Measurements from ENCODE around the gene CCL24.
"Not testable (repeated sequence)": the region's sequence is repeated elsewhere in the genome, so short reads cannot be mapped to it uniquely, and the experiment has no call there.

Gene CCL24

DNA sequence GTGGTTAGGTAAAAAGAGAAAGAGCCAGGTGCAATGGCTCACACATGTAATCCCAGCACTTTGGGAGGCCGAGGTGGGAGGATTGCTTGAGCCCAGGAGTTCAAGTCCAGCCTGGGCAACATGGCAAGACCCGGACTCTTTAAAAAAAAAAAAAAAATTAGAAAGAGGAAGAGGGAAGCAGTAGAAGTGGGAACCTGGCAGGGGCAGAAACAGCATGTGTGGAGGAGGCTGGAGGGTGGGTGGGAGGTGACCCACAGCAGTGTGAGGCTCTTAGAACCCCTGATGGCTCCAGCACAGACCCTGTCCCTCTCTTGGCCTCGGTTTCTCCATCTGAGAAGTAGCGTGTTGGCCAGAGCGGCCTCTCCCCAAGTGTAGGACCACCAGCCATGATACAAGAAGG, 4.9 kb upstream of the CCL24 start:
- no peak for DNase-seq

DNA sequence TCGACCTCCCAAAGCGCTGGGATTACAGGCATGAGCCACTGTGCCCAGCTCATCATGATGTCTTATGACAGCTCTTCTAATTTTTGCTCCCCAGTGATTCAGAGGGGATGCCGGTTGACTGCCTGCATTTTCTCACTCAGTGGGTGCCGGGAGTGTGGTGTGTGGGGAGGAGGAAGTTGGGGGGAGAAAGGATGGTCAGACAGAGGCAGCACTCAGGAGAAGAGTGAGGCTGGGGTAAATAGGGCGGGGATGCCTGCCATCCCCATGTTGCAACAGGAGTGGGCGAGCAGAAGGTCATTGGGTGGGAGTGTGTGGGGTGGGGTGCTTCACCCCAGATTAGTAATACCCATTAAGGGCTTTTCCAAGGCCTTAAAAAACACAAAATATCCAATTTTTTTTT, 3.5 kb upstream of the CCL24 start:
- DNase-seq, result no peak

DNA sequence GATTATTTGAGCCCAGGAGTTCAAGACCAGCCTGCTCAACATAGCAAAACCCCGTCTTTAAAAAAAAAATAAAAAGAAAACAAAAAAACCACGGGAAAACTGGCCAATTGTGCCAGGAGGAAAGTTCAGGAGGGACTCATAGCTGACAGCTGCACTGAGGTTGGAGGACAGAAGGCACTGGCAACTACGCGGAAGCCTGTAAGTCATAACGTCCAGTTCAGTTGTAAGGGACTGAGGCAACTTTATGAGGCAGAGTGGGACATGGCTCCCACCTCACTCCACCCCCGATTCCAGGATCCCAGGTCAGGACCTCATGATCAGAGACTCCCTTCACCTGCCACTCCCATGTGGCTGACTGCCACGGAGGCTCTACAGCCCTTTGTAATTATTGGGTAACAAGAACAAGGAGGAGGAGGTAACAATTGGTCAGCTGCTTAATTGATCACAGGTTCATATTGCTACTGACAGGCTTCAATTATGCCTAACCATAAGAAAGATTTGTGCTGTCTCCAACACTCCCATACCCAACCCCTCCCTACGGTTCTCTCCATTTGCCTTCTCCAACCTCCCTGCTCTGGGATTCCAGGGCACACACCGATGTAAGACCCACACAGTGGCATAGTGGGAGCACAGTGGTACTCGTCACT, 1.9 kb upstream of the CCL24 start:
- DNase-seq, result no peak

DNA sequence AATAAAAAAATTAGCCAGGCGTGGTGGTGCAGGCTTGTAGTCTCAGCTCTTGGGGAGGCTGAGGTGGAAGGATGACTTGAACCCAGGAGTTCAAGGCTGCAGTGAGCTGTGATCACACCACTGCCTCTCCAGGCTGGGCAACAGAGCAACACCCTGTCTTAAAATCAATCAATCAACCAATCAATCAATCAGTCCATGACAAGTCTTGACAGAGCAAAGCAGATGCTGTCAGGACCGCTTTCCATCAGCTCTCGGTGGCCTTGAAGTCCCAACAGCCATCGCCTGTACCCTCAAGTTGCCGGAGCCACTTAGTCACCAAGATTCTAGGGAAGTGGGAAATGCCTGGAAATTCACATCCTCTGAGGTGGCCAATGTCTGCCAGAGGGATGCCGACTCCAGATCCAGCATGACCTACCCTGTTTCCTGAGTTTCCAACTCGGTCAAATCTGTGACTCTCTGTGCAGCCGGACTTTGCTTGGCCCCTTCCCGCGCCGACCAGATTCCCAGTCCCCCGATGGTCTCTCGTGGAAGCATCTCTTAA, 871 bp upstream of the CCL24 start:
- DNase-seq, result peak; percentile 37

DNA sequence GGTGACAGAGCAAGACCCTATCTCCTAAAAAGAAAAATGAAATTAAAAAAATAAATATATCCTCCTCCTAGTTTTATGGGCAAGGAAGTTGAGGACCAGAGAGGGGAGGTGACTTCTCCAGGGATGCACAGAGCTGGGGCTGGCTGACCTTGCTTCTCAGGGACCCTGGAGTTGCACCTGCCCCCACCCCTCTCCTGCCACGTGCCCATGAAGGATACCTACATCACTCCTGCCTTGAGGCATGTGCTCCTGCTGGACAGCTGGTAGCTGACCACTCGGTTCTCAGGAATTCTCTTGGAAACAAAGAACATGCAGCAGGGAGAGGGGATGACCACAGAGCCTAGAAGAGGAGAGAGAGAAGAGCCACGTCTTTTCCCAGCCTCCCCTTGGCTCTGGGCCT, 522 bp downstream of the CCL24 start:
- DNase-seq, result peak; percentile 10

DNA sequence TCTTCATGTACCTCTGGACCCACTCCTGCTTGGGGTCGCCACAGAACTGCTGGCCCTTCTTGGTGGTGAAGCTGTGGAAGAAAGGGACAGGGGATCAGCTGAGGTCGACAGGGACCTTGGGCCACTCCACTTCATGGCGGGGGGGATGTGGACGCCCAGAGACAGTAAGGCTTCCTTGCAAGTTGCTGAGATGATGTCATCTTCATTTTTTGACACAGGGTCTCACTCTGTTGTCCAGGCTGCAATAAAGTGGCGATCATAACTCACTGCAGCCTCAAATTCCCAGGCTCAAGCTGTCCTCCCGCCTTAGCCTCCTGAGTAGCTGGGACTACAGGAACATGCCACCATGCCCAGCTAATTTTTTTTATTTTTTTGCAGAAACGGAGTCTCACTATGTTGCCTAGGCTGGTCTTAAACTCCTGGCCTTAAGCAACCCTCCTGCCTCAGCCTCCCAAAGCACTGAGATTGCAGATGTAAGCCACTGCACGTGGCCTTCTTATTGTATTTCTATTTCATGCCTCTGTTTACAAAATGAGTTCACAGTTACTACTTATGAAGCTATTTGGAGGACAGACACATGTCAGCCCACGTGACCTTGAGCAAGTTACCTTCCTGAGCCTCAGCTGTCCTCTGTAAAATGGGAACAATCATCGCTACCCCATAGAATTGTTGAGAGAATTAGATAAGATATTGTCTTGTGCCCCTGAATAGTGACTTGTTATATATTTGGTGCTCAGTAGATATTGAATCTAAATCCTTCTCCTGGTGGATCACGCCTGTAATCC, 1.5 kb downstream of the CCL24 start:
- DNase-seq, result no peak

DNA sequence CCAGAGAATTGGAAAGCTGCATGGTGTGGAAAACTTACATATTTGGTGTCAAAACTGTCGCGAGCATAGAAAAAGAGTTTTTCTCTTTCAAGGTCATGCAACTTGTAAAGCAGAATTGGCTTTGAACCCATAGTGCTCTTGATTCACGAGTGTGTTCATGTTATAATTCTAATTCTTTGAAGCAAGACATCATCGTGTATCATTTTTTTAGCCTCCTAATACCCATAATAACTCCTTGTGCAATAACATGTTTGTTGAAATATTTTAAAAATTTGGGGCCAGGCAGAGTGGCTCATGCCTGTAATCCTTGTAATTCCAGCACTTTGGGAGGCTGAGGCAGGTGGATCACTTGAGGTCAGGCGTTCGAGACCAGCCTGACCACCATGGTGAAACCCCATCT, 4.2 kb downstream of the CCL24 start:
- DNase-seq, result no peak

DNA sequence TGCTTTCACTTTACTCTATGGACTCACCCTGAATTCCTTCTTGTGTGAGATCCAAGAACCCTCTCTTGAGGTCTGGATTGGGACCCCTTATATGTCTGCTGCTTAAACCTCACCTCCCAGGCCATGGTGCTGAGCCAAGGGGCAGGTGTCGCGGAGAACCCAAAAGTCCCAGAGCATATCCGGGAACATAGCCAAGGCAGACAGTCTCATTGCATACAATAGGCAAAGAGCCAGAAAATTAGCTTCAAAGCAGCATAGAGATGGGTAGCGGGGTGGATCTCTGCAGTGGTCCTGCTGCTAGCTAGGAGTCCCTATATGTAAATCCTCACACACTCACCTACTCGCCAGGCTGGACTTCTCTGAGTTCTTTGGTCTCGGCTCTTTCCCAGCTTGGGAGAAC, 5.5 kb downstream of the CCL24 start:
- DNase-seq, result no peak

DNA sequence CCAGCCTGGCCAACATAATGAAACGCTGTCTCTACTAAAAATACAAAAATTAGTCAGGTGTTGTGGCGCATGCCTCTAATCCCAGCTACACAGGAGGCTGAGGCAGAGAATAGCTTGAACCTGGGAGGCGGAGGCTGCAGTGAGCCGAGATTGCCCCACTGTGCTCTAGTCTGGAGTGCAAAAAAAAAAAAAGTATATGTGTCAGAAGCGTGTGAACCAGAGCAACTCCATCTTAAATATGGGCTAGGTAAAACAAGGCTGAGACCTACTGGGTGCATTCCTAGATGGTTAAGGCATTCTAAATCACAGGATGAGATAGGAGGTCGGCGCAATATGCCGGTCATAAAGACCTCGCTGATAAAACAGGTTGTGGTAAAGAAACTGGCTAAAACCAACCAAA, 6.2 kb downstream of the CCL24 start:
- no peak for DNase-seq

DNA sequence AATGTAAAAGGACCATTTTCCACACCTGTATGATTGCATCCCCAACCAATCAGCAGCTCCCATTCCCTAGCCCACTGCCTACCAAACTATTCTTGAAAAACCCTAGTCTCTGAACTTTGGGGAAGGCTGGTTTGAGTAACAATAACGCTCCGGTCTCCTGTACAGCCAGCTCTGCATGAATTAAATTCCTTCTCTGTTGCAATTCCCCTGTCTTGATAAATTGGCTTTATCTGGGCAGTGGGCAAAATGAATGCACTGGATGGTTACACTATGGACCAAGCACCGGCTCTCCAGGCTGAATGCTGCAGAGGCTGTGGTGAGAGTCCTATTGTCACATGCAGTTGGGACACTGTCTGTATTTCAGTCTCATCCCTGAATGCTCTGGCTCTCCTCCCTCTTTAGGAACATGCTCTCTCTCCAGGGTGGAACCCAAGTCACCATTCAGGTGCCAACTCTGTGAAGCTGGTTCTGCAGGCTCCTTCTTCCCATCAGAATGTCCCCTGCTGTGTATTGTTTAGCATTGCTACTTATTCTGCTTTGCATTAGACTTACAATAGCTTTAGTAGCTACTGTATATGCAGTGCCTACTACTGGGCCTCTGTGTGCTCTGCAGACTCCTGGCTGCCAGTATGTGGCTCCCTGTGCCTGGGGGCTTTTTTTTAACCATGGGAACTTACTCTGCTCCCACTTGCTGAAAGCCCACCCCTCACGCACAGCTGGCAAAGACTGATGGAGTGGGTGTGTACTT, 6.9 kb downstream of the CCL24 start:
- DNase-seq, result no peak

DNA sequence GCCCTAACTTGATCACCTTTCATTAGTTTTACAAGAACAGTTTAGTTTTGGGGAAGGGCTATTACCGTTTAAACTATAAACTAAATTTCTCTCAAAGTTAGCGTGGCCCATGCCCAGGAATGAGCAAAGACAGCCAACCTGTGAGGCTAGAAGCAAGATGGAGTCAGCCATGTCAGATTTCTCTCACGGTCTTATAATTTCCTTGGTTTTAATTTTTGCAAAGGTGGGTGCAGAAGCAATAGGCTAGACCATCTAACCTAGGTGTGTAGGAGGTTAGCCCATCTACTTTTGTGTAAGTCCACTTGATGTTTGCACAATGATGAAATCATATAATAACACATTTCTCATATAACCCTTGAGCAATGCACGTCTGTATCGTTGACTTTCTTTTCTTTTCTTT, 8.9 kb downstream of the CCL24 start:
- no peak for DNase-seq

DNA sequence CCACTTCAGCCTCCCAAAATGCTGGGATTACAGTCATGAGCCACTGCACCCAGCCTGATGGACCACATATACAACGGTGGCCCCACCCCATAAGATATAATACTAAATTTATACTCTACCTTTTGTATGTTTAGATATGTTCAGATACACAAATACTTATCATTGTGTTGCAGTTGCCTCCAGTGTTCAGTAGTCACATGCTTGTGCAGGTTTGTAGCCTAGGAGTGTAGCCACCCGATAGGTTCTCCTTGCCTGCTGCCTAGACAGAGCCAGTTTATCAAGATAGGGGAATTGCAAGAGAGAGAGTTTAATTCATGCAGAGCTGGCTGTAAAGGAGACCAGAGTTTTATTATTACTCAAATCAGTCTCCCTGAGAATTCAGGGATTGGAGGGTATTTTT, 9.6 kb downstream of the CCL24 start:
- no peak for DNase-seq

DNA sequence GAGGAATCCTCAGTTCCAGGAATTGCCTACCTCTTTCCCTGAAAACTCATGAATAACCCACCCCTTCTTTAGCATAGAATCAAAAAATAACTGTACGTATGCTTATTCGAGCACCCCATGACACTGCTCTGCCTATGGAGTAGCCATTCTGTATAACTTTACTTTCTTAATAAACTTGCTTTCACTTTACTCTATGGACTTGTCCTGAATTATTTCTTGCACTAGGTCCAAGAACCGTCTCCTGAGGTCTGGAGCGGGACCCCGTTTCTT, 11.1 kb downstream of the CCL24 start:
- DNase-seq, result no peak

DNA sequence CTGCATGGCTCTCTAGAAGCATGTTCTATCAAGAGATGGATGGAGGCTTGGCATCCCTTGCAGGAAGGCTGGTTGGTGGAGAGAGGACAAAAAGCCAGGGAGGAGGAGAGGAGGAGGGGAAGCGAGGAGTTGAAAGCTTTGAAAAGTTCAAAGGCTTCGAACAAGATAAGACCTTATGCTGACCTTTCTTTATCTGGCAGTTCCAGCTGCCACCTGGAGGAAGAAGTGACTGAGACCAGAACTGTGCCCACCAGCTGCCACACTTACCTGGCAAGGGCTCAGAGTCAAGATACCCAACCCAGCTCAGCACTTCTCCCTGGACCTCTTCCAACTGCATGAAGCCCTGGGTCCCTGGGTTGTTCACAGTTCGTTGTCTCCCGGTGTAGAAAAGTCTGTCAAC, 14.8 kb downstream of the CCL24 start:
- no peak for DNase-seq

DNA sequence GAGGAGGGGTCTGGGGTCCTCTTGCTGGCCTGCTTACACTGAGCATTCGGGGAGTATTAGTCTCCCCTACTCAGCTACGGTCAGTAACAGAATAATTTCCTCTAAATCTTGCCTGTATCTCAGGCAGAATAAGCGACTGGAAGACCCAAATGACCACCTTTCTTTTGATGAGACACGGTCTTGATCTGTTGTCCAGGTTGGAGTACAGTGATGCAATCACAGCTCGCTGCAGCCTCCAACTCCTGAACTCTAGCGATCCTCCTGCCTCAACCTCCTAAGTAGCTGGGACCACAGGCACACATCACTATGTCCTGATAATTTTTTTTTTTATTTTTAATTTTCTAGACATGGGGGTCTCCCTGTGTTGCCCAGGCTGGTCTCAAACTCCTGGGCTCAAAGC, 17.2 kb downstream of the CCL24 start:
- DNase-seq, result no peak

DNA sequence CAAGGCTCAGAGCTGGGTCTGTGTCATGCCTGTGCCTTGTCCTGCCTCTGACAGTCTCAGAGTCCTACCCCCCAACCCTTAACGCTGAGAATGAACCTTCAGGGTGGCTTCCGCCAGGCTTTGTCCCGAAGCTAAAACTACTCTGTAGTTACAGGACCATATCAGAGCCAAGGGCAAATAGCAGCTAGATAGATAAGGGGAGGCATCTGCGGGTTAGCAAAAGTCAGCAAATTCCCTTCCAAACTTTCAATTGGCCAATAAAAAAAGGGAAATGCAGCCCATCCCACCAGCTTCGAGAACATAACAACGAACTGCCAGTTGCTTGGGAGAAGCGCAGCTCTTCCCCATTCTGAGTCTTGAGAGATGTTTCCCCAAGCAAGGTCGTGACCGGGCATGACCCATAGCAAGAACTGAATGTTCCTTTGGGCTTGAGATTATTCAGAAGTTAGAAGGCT, 17.7 kb downstream of the CCL24 start:
- no peak for DNase-seq

DNA sequence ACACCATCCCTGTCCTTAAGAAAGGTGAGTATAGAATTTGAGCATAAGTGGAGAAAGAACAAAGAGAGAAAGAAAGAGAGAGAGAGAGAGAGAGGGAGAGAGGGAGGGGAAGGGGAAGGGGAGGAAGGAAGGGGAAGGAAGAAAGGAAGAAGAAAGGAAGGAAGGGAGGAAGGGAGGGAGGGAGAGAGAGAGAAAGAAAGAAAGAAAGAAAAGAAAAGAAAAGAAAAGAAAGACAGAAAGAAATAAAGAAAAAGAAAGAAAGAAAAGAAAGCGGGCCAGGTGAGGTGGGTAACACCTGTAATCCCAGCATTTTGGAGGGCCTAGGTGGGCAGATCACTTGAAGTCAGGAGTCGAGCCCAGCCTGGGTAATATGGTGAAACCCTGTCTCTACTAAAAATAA, 19.9 kb downstream of the CCL24 start:
- DNase-seq, result no peak

DNA sequence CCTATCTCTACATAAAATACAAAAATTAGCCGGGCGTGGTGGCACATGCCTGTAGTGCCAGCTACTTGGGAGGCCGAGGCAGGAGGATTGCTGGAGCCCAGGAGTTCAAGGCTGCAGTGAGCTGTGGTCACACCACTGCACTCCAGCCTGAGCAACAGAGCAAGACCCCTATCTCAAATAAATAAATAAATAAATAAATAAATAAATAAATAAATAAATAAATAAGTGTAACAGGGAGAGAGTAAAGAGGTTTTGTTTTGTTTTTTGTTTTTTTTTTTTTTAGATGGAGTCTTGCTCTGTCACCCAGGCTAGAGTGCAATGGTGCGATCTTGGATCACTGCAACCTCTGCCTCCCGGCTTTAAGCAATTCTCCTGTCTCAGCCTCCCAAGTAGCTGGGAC, 21.0 kb downstream of the CCL24 start:
- not testable (repeated sequence) for DNase-seq

DNA sequence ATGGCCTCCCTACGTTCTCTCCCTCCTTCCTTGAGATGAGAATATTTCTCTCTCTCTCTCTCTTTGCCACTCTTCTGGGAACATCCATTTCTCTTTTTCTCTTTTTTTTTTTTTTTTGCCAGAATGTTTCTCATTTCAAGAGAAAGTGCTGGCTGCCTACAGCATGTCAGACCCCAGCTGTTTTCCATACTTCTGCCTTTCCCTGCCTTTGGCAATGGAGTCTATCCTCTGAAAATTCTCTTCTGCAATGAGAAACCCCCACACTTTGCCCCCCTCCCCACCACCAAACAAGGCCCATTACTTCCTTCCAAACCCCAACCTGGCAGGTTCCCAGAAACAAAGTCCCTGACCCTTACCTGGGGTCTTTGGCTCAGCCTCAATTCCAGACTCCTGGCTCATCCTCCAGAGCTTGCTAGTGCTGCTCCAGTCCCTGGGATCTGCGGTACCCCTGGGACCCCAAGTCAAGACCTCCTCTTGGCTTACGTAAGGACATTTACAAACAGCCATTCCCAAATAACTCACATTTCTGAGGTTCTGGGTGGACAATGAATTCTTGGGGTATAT, 24.2 kb downstream of the CCL24 start:
- DNase-seq, result no peak

DNA sequence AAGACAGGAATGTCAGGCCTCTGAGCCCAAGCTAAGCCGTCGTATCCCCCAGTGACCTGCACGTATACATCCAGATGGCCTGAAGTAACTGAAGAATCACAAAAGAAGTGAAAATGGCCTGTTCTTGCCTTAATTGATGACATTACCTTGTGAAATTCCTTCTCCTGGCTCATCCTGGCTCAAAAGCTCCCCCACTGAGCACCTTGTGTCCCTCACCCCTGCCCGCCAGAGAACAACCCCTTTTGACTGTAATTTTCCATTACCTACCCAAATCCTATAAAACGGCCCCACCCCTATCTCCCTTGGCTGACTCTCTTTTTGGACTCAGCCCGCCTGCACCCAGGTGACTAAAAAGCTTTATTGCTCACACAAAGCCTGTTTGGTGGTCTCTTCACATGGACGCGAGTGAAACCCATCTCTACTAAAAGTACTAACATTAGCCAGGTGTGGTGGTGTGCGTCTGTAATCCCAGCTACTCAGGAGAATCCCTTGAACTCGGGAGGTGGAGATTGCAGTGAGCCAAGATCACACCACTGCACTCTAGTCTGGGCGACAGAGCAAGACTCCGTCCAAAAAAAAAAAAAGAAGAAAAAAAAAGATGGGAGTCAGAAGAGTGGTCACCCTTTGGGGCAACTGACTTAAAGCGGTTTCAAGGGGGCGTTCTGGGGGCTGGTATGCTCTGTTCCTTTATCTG, 25.3 kb downstream of the CCL24 start:
- DNase-seq, result not testable (repeated sequence)

DNA sequence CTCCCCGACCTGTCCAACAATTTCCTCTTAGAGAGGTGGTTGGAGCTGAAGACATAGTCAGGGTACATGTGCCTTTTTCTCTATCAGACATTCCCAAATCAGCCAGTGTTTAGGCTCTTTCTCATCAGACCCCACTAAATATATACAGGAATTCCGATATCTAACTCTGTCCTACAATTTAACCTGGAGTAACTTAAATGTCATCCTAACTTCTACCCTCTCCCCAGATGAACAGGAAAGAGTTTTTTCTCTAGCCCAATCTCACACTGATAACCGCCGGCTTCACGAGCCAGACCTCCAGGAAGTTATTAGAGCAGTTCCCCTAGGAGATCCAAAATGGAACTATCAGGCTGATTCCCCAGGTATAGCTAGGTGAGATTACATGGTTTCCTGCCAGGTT, 30.5 kb downstream of the CCL24 start:
- DNase-seq, result not testable (repeated sequence)

DNA sequence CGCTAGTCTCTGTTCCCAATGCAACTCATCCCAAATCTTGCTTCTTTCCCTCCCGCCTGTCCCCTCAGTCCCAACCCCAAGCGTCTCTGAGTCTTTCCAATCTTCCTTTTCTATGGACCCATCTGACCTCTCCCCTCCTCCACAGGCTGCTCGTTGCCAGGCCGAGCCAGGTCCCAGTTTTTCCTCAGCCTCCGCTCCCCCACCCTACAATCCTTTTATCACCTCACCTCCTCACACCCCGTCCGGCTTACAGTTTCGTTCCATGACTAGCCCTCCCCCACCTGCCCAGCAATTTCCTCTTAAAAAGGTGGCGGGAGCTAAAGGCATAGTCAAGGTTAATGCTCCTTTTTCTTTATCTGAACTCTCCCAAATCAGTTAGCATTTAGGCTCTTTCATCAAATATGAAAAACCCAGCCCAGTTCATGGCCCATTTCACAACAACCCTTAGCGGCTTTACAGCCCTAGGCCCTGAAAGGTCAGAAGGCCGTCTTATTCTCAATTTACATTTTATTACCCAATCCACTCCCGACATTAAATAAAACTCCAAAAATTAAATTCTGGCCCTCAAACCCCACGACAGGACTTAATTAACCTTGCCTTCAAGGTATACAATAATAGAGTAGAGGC, 32.8 kb downstream of the CCL24 start:
- DNase-seq, result not testable (repeated sequence)

Data from fibroblast of skin of abdomen (primary cell).